Keratinocyte (primary cell): ENCODE data around the gene UFD1. TPM values are rescaled to one million over a fixed set of nuclear protein-coding genes. Genes with fewer than 3 reads are reported as not detected.

Experiments used
- DNase-seq: peaks from one replicate; pipeline ENCODE4 v3.0.0-alpha.2; 2011; ENCODE audit warnings: low read depth, missing footprints, low spot score
- FAIRE-seq: peaks from 2 replicates; lab custom pipeline; 2011; peaks lifted over from hg19 to GRCh38; lab: Jason Lieb, UNC
- H2AFZ ChIP-seq: 2 replicates; pipeline ENCODE4 v1.6.0; 2012; ENCODE audit warnings: low read length, control low read depth, inconsistent platforms; ENCODE audit not compliant: control insufficient read depth
- H3K27ac ChIP-seq: 2 replicates; pipeline ENCODE4 v1.5.1; 2011; ENCODE audit warnings: low read length; ENCODE audit not compliant: control insufficient read depth, insufficient read depth
- H3K27me3 ChIP-seq: 3 replicates; pipeline ENCODE4 v1.6.0; 2011; ENCODE audit warnings: low read length; ENCODE audit not compliant: control insufficient read depth, insufficient read depth; ENCODE audit errors: extremely low read depth
- H3K36me3 ChIP-seq, 2 experiments: 2 replicates in 1 of 2; 3 replicates in 1 of 2; pipeline ENCODE4 v1.5.1; 2011; ENCODE audit warnings: low read length in 2 of 2, mild to moderate bottlenecking in 1 of 2; ENCODE audit not compliant: control insufficient read depth in 2 of 2, insufficient read depth in 2 of 2; ENCODE audit errors: extremely low read depth in 1 of 2
- H3K4me1 ChIP-seq: 3 replicates; pipeline ENCODE4 v1.5.1; 2011; ENCODE audit warnings: low read length; ENCODE audit not compliant: control insufficient read depth, insufficient read depth; ENCODE audit errors: extremely low read depth
- H3K4me2 ChIP-seq: 3 replicates; pipeline ENCODE4 v1.6.0; 2011; ENCODE audit warnings: low read depth, low read length; ENCODE audit not compliant: control insufficient read depth, insufficient read depth; ENCODE audit errors: extremely low read depth
- H3K4me3 ChIP-seq, 3 experiments: fragments of 200-600 bp in 1 of 3; sonication (generic) in 1 of 3; 2 replicates in 2 of 3; 3 replicates in 1 of 3; pipeline ENCODE4 v1.5.1; 2011 to 2016; ENCODE audit warnings: low read length in 3 of 3, mild to moderate bottlenecking in 3 of 3, control low read depth in 2 of 3, inconsistent platforms in 1 of 3, low read depth in 1 of 3, mixed read lengths in 1 of 3, mixed run types in 1 of 3, moderate library complexity in 1 of 3; ENCODE audit not compliant: control insufficient read depth in 2 of 3, insufficient read depth in 2 of 3; ENCODE audit errors: extremely low read depth in 1 of 3
- H3K79me2 ChIP-seq: 2 replicates; pipeline ENCODE4 v1.6.0; 2012; ENCODE audit warnings: low read length; ENCODE audit not compliant: control insufficient read depth, insufficient read depth
- H3K9ac ChIP-seq: 3 replicates; pipeline ENCODE4 v1.6.0; 2011; ENCODE audit warnings: low read length; ENCODE audit not compliant: control insufficient read depth, insufficient read depth; ENCODE audit errors: extremely low read depth
- H3K9me1 ChIP-seq: 3 replicates; pipeline ENCODE4 v1.6.0; 2011; ENCODE audit warnings: low read length; ENCODE audit not compliant: control insufficient read depth, insufficient read depth; ENCODE audit errors: extremely low read depth
- H3K9me3 ChIP-seq: 2 replicates; pipeline ENCODE4 v1.5.1; 2012; ENCODE audit warnings: low read depth, low read length; ENCODE audit not compliant: control insufficient read depth
- H4K20me1 ChIP-seq: 3 replicates; pipeline ENCODE4 v1.6.0; 2011; ENCODE audit warnings: low read length; ENCODE audit not compliant: control insufficient read depth, insufficient read depth; ENCODE audit errors: extremely low read depth
- CTCF ChIP-seq, 3 experiments: IDR thresholded peaks in 1 of 3; conservative IDR thresholded peaks in 1 of 3; optimal IDR thresholded peaks in 1 of 3; 2 replicates in 2 of 3; 3 replicates in 1 of 3; pipeline versions ENCODE3 to v1.5.1; 2011; ENCODE audit warnings: low read length in 3 of 3, mild to moderate bottlenecking in 3 of 3, moderate library complexity in 2 of 3, control low read depth in 1 of 3, inconsistent platforms in 1 of 3; ENCODE audit not compliant: insufficient read depth in 2 of 3; ENCODE audit errors: extremely low read depth in 1 of 3
- EZH2 ChIP-seq: IDR thresholded peaks from one replicate; pipeline ENCODE4 v1.6.1; 2012; ENCODE audit warnings: inconsistent platforms, mild to moderate bottlenecking, low read length, moderate library complexity
- dilution Hi-C: fragments of 300-500 bp; cut with MboI; formaldehyde crosslinking; loops from one replicate; pipeline ENCODE4 v1.7.0; 2020; ENCODE audit warnings: low sequenced_read_pairs; ENCODE audit not compliant: extremely low pct_ligation_motif_present
- polyA plus RNA-seq, 5 experiments: library from polyadenylated mRNA; depleted of rRNA in 3 of 5; stranded (reverse) in 3 of 5; stranded (forward) in 1 of 5; unstranded in 1 of 5; fragments of >200 nt; gene quantifications; 1 replicate in 1 of 5; 2 replicates in 3 of 5; 3 replicates in 1 of 5; pipeline versions ENCODE4 v1.2.1 to v1.2.3, GENCODE V29; 2011 to 2012; ENCODE audit warnings: missing spikeins in 2 of 5, low read depth in 1 of 5, low replicate concordance in 1 of 5

Gene UFD1
- polyA plus RNA-seq, 1 donor (not counting 4 experiments of a cell fraction or from before 2014, with no cell fraction given), result 145 TPM

GRCh38 chr22:19492504-19493174, 13.6 kb upstream of the UFD1 start:
- H4K20me1 ChIP-seq, result no peaks in the 10 kb centered on the region
- H2AFZ ChIP-seq, result no peak overlapping the region
- TF ChIP-seq EZH2 (no peak), CTCF (optimal IDR thresholded peaks at IDR 0.05 in 1 of 3, IDR thresholded peaks at IDR 0.05 in 1 of 3, conservative IDR thresholded peaks at IDR 0.05 in 1 of 3; ENCODE audit: extremely low read depth in 1 of 3, insufficient read depth in 2 of 3, low read length in 3 of 3) (no peak)
- H3K4me2 ChIP-seq, result no peak overlapping the region
- H3K4me1 ChIP-seq, result no peaks in the 10 kb centered on the region
- no peak for DNase-seq
- dilution Hi-C loops, result no loop called here
- no peaks in the 10 kb centered on the region for H3K9me1 ChIP-seq
- no peak for FAIRE-seq
- no peaks in the 10 kb centered on the region for H3K79me2 ChIP-seq
- H3K9me3 ChIP-seq, result no peaks in the 10 kb centered on the region
- no peak overlapping the region for H3K4me3 ChIP-seq
- H3K27ac ChIP-seq, result no peak overlapping the region
- H3K9ac ChIP-seq, result no peak overlapping the region
- peaks cover 0 to 2% of the 10 kb centered on the region in 2 experiments for H3K36me3 ChIP-seq
- no peaks in the 10 kb centered on the region for H3K27me3 ChIP-seq

GRCh38 chr22:19490628-19491230, 11.7 kb upstream of the UFD1 start:
- no peak overlapping the region for H3K9ac ChIP-seq
- H3K27me3 ChIP-seq, result no peaks in the 10 kb centered on the region
- no peaks in the 10 kb centered on the region for H3K79me2 ChIP-seq
- H3K9me3 ChIP-seq, result no peaks in the 10 kb centered on the region
- FAIRE-seq (no peak), DNase-seq (no peak)
- H3K4me1 ChIP-seq, result no peaks in the 10 kb centered on the region
- H3K4me2 ChIP-seq, result no peak overlapping the region
- dilution Hi-C loops, result no loop called here
- no peak overlapping the region for H3K27ac ChIP-seq
- no peak overlapping the region for H3K4me3 ChIP-seq
- no peaks in the 10 kb centered on the region for H4K20me1 ChIP-seq
- H3K36me3 ChIP-seq, result peaks cover 0 to 2% of the 10 kb centered on the region in 2 experiments
- no peak for TF ChIP-seq EZH2
- TF ChIP-seq CTCF (optimal IDR thresholded peaks at IDR 0.05 in 1 of 3, IDR thresholded peaks at IDR 0.05 in 1 of 3, conservative IDR thresholded peaks at IDR 0.05 in 1 of 3; ENCODE audit: extremely low read depth in 1 of 3, insufficient read depth in 2 of 3, low read length in 3 of 3), result no peak
- no peaks in the 10 kb centered on the region for H3K9me1 ChIP-seq
- H2AFZ ChIP-seq, result no peak overlapping the region
